ENCODE results near the gene MT1F.

MT1F gene

DNA sequence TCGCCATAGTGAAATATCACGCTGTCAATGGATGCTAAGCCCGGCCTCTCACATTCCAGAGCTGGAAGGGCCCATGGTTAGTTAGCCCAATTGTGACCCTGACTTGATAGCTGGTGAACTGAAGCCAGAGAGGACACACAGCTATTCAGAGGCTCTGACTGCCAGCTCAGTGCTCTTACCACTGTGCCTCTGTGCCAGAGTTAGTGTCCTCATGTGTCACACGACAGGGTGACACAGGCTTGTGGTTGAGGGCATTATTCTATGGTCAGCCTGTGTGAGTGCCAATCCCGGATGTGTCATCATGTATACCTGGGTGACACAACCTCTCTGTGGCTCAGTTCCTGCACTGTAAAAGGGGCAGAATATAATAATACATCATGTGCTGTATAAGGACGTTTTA is 22.1 kb downstream of the MT1F start:
- no peak for DNase-seq
- no peak for TF ChIP-seq GATA1 (IDR thresholded peaks at IDR 0.05; ENCODE audit: low read depth, low read length)
- no peak for TF ChIP-seq POLR2A (IDR thresholded peaks at IDR 0.05; ENCODE audit: low read length)

DNA sequence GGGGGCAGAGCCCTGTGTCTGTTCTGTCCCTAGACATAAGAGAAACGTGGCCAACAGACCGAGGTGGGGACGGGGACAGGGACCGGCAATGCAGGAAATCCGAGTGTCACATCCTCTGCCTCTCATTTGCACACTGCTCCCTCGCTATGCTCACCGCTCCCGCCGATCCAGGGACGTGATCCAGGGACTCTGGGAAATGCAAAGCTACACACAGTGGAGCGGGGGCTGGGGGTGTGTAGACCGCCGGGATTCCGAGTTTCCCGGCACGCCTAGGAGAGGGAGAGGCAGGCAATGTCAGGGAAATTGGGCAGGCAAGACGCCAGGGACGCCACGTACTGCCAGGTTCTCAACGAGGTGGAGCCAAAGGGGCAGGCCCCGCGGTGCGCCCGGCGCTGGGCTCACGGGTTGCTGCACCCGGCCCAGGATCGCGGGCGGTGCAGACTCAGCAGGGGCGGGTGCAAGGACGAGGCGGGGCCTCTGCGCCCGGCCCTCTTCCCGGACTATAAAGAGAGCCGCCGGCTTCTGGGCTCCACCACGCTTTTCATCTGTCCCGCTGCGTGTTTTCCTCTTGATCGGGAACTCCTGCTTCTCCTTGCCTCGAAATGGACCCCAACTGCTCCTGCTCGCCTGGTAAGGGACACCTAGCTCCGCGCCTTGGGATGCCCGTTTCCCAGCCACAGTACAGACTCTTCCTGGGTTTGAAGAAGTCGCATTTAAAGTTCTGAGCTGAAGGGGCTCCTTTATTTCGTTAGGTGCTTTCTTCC is 24.4 kb downstream of the MT1F start, which contains the start of gene MT1X:
Gene MT1X, plus strand, starts transcription at position 532 of the 764 bp plus-strand sequence. Its CDS starts 71 bp downstream, at position 603.
- peak; percentile 88 to 89 for DNase-seq
- TF ChIP-seq GATA1 (IDR thresholded peaks at IDR 0.05; ENCODE audit: low read depth, low read length), result no peak
- TF ChIP-seq POLR2A (IDR thresholded peaks at IDR 0.05; ENCODE audit: low read length), result peak; percentile 48

DNA sequence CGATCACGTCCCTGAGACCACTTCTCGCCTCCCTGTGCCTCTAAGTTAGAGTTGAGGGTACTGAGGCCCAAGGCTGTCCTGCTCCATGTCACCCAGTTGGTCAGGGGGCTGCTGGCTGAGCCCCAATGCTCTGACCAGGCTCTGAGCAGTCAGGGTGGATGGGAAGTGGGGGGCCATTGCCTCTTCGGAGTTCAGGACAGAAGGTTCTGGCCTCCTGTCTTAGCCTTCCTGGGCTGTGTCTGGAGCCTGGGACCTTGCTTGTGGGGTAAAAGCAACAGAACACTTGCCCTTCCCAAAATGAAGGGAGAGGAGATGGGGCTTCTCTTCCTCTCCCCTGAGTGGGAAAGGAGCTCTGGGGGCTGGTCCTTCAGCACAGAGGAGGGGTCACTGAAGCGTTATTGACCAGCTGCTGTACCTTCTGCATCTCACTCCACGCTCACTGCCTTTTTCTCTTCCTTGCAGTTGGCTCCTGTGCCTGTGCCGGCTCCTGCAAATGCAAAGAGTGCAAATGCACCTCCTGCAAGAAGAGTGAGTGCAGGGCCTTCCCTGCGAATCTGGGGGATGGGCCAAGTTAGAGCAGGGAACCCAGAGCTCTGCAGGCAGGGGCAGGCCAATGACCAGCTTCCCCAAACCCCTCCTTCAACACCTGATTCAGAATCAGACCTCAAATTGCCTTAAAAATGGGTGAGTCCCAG is 25.1 kb downstream of the MT1F start:
- TF ChIP-seq GATA1 (IDR thresholded peaks at IDR 0.05; ENCODE audit: low read depth, low read length), result no peak
- no peak for TF ChIP-seq POLR2A (IDR thresholded peaks at IDR 0.05; ENCODE audit: low read length)
- DNase-seq, result no peak

DNA sequence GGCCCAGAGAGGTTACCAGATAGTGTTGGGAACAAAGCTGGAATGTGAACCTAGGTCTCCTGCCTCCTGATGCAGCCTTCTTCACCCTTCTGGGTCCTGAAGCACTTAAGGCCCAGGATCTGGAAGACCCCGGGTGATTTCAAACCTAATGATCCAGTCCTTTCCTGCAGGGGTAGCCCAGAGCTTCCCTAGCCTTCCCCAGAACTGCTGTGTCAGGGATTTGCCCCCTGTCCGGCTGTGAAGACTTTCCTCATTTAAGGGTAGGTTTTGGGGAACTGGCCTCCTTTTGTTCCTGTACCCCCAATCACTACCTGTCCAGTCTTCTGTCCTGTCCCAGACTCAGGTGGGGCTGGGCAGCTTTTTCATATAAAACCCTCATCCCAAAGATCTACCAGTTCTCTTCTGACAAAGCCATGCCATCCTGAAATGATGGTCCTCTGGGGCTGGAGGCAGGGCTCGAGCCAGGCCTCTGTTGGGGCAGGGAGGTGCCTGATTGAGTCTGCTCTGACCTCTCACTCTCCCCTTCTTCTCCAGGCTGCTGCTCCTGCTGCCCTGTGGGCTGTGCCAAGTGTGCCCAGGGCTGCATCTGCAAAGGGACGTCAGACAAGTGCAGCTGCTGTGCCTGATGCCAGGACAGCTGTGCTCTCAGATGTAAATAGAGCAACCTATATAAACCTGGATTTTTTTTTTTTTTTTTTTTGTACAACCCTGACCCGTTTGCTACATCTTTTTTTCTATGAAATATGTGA is 25.8 kb downstream of the MT1F start:
- DNase-seq, result no peak

DNA sequence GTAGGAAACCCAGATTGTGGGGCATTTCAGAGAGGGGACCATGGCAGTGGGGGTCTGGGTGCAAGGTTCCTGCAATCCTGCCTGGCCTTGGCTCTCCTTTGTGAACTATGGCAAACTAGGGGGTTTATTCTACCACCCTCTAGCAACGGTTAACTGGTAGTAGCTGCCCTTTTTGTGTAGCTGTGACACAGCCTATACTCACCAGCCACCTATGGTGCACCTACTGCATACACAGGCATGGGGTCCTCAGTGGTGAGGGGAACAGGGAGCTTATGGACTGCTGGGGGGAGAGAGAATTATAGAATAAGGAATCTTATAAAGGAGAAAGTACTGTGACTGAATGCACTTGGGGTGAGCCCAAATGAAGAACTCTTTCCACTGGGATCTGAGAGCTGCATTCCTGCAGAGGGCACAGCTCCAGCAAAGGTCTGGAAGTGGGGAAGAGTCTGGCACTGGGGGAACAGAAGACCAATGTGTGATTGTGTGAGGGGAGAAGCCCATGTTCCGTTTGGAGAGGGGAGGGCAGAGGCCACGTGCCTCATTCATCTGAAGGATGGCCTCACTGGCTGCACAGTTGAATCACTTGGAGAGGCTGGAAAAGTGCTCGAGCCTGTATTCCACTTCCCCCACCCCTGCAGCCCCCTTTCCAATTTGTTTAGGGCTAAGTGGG is 26.6 kb downstream of the MT1F start:
- TF ChIP-seq POLR2A (IDR thresholded peaks at IDR 0.05; ENCODE audit: low read length), result no peak
- DNase-seq, result no peak

More for the DNA sequence above, 25.8 kb downstream of the MT1F start:
- TF ChIP-seq GATA1 (IDR thresholded peaks at IDR 0.05; ENCODE audit: low read depth, low read length) (no peak), POLR2A (IDR thresholded peaks at IDR 0.05; ENCODE audit: low read length) (no peak)

DNA sequence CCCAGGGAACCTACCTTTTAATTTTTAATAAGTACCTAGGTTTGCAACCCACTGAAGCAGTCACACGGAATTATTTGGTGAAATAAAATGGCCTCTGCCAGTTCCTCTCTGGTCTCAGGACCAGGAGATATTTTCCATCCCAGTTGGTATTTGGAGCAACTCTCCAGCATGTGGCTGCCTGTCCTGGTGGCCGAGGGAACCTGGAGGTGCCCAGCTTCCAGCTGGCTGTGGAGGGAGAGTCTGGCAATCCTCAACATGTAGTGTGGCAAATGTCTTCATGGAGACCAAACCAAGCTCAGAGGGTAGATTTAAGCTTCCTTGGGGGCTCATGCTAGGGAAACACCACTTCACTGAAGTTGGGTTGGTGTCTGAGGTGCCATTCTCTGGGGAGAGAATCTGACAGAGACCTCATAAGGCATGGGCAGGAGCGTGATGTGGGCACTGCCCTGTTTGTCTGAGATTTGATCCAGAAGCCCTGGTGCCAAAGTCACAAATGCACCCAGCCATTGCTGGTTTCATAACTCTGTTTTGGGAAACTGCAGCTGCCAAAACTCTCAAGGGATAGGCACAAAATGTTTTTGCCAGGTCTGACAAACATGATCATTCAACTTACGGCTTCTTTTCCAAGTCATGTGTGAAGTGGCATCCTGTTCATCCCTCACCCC is 27.3 kb downstream of the MT1F start:
- TF ChIP-seq GATA1 (IDR thresholded peaks at IDR 0.05; ENCODE audit: low read depth, low read length) (no peak), POLR2A (IDR thresholded peaks at IDR 0.05; ENCODE audit: low read length) (no peak)
- no peak for DNase-seq

DNA sequence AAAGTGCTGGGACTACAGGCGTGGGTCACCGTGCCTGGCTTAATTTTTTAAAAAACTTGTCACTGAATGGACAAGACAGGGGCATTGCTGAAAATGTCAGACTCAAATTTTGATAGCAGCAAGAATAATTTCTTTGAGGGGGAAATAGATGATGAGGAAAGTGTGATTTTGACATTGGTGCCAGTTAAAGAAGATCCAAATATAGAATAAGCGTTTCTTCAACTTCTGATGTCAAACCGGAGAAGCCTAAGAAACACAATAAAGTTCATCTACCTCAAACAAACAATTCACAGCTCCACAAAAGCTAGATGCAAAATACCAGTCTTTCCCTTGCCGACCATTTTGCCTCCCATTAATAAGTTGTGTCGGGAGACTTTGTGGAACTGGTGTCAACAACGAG is 29.0 kb downstream of the MT1F start:
- no peak for TF ChIP-seq GATA1 (IDR thresholded peaks at IDR 0.05; ENCODE audit: low read depth, low read length)
- DNase-seq, result no peak

DNA sequence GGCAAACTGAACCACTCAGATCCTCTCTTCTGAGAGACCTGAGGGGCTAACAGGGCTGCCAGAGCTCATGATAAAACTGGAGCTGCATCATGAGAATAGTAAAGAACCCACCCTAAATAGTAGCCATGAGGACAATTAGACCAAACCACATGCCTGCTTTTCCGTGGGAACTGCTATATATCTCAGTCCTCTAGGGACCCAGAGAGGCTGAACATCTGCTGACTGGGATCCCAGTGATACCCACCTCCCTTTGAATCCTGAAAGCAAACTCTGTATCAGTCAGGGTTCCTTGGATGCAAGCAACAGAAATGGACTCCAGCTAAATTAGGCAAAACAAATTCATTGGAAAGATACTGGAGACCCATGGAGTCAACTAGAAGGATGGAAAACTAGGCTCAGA is 31.0 kb downstream of the MT1F start:
- TF ChIP-seq POLR2A (IDR thresholded peaks at IDR 0.05; ENCODE audit: low read length), result no peak
- no peak for DNase-seq

DNA sequence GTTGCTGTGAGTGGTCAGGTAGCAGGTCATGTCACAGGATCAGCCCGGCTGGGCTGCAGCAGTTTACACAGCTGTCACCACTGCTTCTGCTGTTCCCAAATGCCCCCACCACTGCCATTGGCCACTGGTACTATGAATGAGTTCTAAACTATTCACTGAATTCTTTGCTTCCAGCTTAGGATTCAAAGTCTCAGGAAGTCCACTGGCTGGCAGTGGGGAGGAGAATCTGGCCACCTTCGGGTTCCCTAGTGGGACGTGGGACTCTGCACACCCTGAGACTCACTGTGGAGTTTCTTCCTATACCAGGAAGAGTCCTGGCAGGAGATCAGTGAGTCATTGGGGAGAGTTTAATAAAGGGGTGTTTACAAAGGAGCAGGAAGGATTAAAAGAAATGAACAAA is 31.4 kb downstream of the MT1F start:
- DNase-seq, result no peak
- TF ChIP-seq POLR2A (IDR thresholded peaks at IDR 0.05; ENCODE audit: low read length) (no peak), GATA1 (IDR thresholded peaks at IDR 0.05; ENCODE audit: low read depth, low read length) (no peak)

DNA sequence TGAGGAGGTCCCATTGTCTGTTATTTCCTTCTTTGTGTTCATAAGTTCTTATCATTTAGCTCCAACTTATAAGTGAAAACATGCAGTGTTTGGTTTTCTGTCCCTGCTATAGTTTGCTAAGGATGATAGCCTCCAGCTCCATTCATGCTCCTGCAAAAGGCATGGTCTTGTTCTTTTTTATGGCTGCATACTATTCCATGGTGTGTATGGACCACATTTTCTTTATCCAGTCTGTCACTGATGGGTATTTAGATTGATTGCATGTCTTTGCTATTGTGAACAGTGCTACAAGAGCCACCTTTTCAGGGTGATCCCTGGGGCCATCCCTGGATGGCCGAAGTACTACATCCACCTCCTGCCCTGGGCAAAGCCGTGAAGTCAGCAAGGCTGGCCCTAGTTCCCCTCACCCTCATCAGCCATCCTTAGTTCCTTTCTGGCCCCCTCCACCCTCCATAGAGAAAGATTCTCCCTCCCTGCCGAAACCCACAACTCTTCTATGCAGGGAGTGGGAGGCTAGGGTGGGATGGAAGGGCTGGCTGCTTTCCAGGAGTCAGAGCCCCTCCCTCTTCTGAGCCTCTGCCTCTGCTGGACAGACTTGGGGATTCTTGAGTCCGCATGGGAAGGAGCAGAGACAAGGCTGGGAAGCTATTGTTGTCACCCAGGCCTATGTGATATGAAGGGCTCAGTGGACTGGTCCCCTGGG is 32.8 kb downstream of the MT1F start:
- DNase-seq, result no peak
- TF ChIP-seq POLR2A (IDR thresholded peaks at IDR 0.05; ENCODE audit: low read length) (no peak), GATA1 (IDR thresholded peaks at IDR 0.05; ENCODE audit: low read depth, low read length) (no peak)

DNA sequence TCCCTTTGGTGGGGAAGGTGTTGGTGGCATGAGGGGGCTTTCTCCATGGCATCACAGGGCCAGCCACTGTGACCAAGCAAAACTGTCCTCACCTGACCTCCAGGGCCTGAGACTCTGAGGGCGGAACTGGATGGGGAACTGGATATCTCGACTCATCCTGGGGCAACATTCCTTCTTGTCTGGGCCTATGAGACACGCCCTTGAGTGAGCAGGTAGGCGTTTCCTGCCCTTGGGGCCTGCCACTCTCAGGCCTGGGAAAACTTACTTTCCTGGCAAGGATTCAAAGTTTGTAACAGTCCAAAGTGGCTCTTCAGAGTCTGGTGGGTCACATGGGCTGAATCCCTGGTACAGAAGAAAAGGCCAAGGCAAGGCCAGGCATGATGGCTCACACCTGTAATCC is 34.1 kb downstream of the MT1F start:
- no peak for TF ChIP-seq POLR2A (IDR thresholded peaks at IDR 0.05; ENCODE audit: low read length)
- no peak for TF ChIP-seq GATA1 (IDR thresholded peaks at IDR 0.05; ENCODE audit: low read depth, low read length)
- no peak for DNase-seq

DNA sequence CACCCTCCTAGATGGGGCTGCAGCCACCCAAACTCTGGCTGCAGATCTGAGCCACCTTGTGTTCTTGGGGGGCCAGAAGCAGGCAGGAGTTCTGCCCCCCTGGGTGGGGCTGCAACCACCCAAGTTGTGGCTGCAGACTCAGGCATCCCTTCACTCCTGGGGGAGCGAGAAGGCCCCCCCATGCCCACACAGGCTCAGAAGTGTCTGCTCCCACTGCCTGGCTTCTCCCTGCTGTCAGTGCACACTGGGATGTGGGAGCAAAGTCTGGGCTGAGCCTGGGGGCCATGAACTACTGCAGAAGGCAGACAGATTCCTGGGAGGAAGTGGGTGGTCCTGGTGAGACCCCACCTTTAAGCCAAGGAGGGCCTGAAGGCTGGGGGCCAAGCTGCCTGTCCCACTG is 37.5 kb downstream of the MT1F start:
- no peak for DNase-seq
- TF ChIP-seq POLR2A (IDR thresholded peaks at IDR 0.05; ENCODE audit: low read length) (no peak), GATA1 (IDR thresholded peaks at IDR 0.05; ENCODE audit: low read depth, low read length) (no peak)
